ENCODE data around the gene SNAP91. TPM values are rescaled to one million over a fixed set of nuclear protein-coding genes. Genes with fewer than 3 reads are reported as not detected.
"Not testable (repeated sequence)": the region's sequence is repeated elsewhere in the genome, so short reads cannot be mapped to it uniquely, and the experiment has no call there.

Gene SNAP91
- total RNA-seq, 1 donor, result not detected

DNA sequence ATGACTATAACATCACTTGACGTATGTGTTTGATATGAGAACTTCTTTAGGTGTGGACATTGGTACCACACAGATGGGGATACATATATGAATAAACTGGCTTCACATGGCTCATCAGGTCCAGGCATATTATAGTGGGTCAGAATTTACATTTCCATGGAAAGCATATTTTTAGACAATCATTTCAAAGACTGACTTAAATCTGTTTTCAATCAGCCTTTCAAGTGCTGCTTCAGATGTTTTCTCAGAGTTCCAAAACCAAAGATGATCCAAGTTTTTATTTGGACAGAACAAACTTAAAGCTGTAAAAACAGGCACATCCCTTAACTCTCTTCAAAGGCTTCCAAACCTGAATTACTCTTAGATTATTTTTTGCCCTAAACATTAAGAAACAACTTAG, 108.4 kb downstream of the SNAP91 start:
- H3K4me1 ChIP-seq (ENCODE audit: insufficient read depth, low read length), result no peaks in the 10 kb centered on the region
- no peak overlapping the region for H3K4me3 ChIP-seq (ENCODE audit: low read length)
- no peaks in the 10 kb centered on the region for H3K27me3 ChIP-seq (ENCODE audit: insufficient read depth, low read length)
- no peaks in the 10 kb centered on the region for H3K9me3 ChIP-seq (ENCODE audit: low read depth, low read length)

GRCh38 chr6:83597511-83597910, 111.4 kb downstream of the SNAP91 start:
- Histone ChIP-seq H3K27me3 (ENCODE audit: insufficient read depth, low read length) (no peaks in the 10 kb centered on the region), H3K4me1 (ENCODE audit: insufficient read depth, low read length) (no peaks in the 10 kb centered on the region), H3K4me3 (ENCODE audit: low read length) (no peak overlapping the region), H3K9me3 (ENCODE audit: low read depth, low read length) (no peaks in the 10 kb centered on the region)

DNA sequence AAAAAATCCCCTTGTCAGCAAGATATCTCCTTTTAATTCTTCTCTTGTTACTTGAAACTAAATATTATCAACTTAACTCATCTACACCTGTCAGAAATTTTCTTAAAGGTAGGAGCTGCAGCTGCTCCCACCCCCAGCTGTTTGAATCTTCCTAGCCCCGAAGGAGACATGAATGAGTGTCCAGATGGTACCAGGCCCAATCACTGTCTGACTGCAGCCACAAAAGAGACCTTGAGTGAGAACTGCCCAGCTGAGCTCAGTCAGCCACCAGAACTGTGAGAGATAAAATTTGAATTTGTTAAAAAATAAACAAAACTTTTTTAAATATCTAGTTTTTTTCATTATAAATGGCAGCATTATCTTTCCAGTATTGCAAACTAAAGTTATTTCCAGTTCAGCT, 111.8 kb downstream of the SNAP91 start:
- Histone ChIP-seq H3K27me3 (ENCODE audit: insufficient read depth, low read length) (no peaks in the 10 kb centered on the region), H3K4me1 (ENCODE audit: insufficient read depth, low read length) (no peaks in the 10 kb centered on the region), H3K4me3 (ENCODE audit: low read length) (no peak overlapping the region), H3K9me3 (ENCODE audit: low read depth, low read length) (no peaks in the 10 kb centered on the region)

- no peaks in the 10 kb centered on the region for H3K27me3 ChIP-seq (ENCODE audit: insufficient read depth, low read length)
- H3K4me1 ChIP-seq (ENCODE audit: insufficient read depth, low read length), result peaks cover 8% of the 10 kb centered on the region
- no peaks in the 10 kb centered on the region for H3K9me3 ChIP-seq (ENCODE audit: low read depth, low read length)
- no peak overlapping the region for H3K4me3 ChIP-seq (ENCODE audit: low read length)
Observed at GRCh38 chr6:83594941-83595340, 114.0 kb downstream of the SNAP91 start.

DNA sequence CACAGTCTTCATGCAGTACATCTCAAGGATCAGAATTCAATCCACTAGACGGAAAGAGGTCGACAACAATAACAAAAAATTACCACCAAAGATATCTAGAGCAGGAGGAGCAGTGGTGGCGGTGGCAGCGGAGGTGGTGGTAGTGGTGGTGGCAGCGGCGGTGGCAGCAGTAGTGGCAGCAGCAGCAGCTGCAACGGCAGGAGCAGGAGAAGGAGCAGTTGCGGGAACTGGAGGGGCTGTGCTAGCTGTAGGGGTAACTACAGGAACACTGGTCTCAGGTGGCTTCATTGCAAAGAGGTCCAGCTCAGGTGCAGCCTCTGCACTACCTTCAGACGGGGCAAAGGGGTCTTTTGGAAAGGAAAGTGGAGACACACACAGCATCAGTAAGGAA, 115.5 kb downstream of the SNAP91 start:
- H3K4me1 ChIP-seq (ENCODE audit: insufficient read depth, low read length), result peaks cover 12% of the 10 kb centered on the region
- H3K4me3 ChIP-seq (ENCODE audit: low read length), result no peak overlapping the region

GRCh38 chr6:83592770-83593394, 116.0 kb downstream of the SNAP91 start:
- no peaks in the 10 kb centered on the region for H3K9me3 ChIP-seq (ENCODE audit: low read depth, low read length)
- peaks cover 12% of the 10 kb centered on the region for H3K4me1 ChIP-seq (ENCODE audit: insufficient read depth, low read length)
- no peaks in the 10 kb centered on the region for H3K27me3 ChIP-seq (ENCODE audit: insufficient read depth, low read length)
- H3K4me3 ChIP-seq (ENCODE audit: low read length), result no peak overlapping the region

More for the DNA sequence above, 115.5 kb downstream of the SNAP91 start:
- no peaks in the 10 kb centered on the region for H3K27me3 ChIP-seq (ENCODE audit: insufficient read depth, low read length)
- H3K9me3 ChIP-seq (ENCODE audit: low read depth, low read length), result no peaks in the 10 kb centered on the region

GRCh38 chr6:83590416-83590815, 118.5 kb downstream of the SNAP91 start:
- H3K27me3 ChIP-seq (ENCODE audit: insufficient read depth, low read length), result no peaks in the 10 kb centered on the region
- H3K4me1 ChIP-seq (ENCODE audit: insufficient read depth, low read length), result peaks cover 12% of the 10 kb centered on the region
- no peaks in the 10 kb centered on the region for H3K9me3 ChIP-seq (ENCODE audit: low read depth, low read length)
- no peak overlapping the region for H3K4me3 ChIP-seq (ENCODE audit: low read length)

DNA sequence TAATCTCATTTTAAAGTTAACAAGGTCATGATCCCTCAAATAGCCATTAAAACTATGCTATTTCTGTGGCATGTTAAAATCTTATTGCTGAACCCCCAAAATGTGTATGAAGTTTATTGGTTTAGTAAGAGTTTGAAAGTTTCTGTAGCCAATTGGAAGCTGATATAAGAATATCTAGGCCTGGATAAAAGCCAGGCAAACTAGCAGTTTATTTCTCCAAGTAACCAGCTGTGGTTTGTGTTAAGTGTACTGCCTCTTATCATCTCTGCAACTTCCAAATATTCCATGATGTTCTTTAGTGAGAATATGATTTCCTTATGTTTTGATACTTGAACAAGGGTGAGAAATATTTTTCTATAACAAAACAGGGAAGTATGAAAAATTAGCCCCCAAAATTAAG, 119.8 kb downstream of the SNAP91 start:
- Histone ChIP-seq H3K4me3 (ENCODE audit: low read length) (no peak overlapping the region), H3K4me1 (ENCODE audit: insufficient read depth, low read length) (peaks cover 12% of the 10 kb centered on the region), H3K9me3 (ENCODE audit: low read depth, low read length) (no peaks in the 10 kb centered on the region), H3K27me3 (ENCODE audit: insufficient read depth, low read length) (no peaks in the 10 kb centered on the region)

GRCh38 chr6:83578057-83578456, 130.8 kb downstream of the SNAP91 start:
- no peaks in the 10 kb centered on the region for H3K27me3 ChIP-seq (ENCODE audit: insufficient read depth, low read length)
- no peaks in the 10 kb centered on the region for H3K9me3 ChIP-seq (ENCODE audit: low read depth, low read length)
- no peaks in the 10 kb centered on the region for H3K4me1 ChIP-seq (ENCODE audit: insufficient read depth, low read length)
- no peak overlapping the region for H3K4me3 ChIP-seq (ENCODE audit: low read length)

GRCh38 chr6:83574783-83575182, 134.1 kb downstream of the SNAP91 start:
- Histone ChIP-seq H3K9me3 (ENCODE audit: low read depth, low read length) (no peaks in the 10 kb centered on the region), H3K27me3 (ENCODE audit: insufficient read depth, low read length) (no peaks in the 10 kb centered on the region), H3K4me1 (ENCODE audit: insufficient read depth, low read length) (no peaks in the 10 kb centered on the region), H3K4me3 (ENCODE audit: low read length) (no peak overlapping the region)

GRCh38 chr6:83571663-83572185, 137.2 kb downstream of the SNAP91 start:
- H3K9me3 ChIP-seq (ENCODE audit: low read depth, low read length), result not testable (repeated sequence)

GRCh38 chr6:83558975-83559374, 149.9 kb downstream of the SNAP91 start:
- H3K27me3 ChIP-seq (ENCODE audit: insufficient read depth, low read length), result peaks cover 3% of the 10 kb centered on the region
- no peaks in the 10 kb centered on the region for H3K9me3 ChIP-seq (ENCODE audit: low read depth, low read length)
- H3K4me3 ChIP-seq (ENCODE audit: low read length), result no peak overlapping the region
- no peaks in the 10 kb centered on the region for H3K4me1 ChIP-seq (ENCODE audit: insufficient read depth, low read length)

More at GRCh38 chr6:83571663-83572185, 137.2 kb downstream of the SNAP91 start:
- not testable (repeated sequence) for H3K27me3 ChIP-seq (ENCODE audit: insufficient read depth, low read length); H3K4me1 ChIP-seq (ENCODE audit: insufficient read depth, low read length); H3K4me3 ChIP-seq (ENCODE audit: low read length)

GRCh38 chr6:83556871-83557270, 152.0 kb downstream of the SNAP91 start:
- H3K9me3 ChIP-seq (ENCODE audit: low read depth, low read length), result no peaks in the 10 kb centered on the region
- H3K27me3 ChIP-seq (ENCODE audit: insufficient read depth, low read length), result no peaks in the 10 kb centered on the region

GRCh38 chr6:83551748-83552147, 157.2 kb downstream of the SNAP91 start:
- not testable (repeated sequence) for H3K27me3 ChIP-seq (ENCODE audit: insufficient read depth, low read length); H3K9me3 ChIP-seq (ENCODE audit: low read depth, low read length); H3K4me3 ChIP-seq (ENCODE audit: low read length); H3K4me1 ChIP-seq (ENCODE audit: insufficient read depth, low read length)

More at GRCh38 chr6:83556871-83557270, 152.0 kb downstream of the SNAP91 start:
- H3K4me3 ChIP-seq (ENCODE audit: low read length), result no peak overlapping the region
- H3K4me1 ChIP-seq (ENCODE audit: insufficient read depth, low read length), result no peaks in the 10 kb centered on the region

DNA sequence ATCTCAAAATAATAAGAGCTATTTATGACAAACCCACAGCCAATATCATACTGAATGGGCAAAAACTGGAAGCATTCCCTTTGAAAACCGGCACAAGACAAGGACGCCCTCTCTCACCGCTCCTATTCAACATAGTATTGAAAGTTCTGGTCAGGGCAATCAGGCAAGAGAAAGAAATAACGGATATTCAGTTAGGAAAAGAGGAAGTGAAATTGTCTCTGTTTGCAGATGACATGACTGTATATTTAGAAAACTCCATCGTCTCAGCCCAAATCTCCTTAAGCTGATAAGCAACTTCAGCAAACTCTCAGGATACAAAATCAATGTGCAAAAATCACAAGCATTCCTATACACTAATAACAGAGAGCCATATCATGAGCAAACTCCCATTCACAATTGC, 158.4 kb downstream of the SNAP91 start:
- not testable (repeated sequence) for H3K27me3 ChIP-seq (ENCODE audit: insufficient read depth, low read length); H3K4me1 ChIP-seq (ENCODE audit: insufficient read depth, low read length); H3K9me3 ChIP-seq (ENCODE audit: low read depth, low read length); H3K4me3 ChIP-seq (ENCODE audit: low read length)

DNA sequence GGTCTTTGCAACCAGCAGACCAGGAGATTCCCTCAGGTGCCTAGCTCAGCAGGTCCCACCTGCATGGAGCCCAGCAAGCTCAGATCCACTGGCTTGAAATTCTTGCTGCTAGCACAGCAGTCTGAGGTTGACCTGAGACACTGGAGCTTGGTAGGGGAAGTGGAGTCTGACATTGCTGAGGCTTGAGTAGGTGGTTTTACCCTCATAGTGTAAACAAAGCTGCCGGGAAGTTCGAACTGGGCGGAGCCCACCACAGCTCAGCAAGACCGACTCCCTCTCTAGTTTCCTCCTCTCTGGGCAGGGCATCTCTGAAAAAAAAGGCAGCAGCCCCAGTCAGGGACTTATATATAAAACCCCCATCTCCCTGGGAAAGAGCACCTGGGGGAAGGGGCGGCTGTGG, 162.3 kb downstream of the SNAP91 start:
- Histone ChIP-seq H3K27me3 (ENCODE audit: insufficient read depth, low read length) (no peaks in the 10 kb centered on the region), H3K4me3 (ENCODE audit: low read length) (no peak overlapping the region), H3K4me1 (ENCODE audit: insufficient read depth, low read length) (peaks cover 8% of the 10 kb centered on the region), H3K9me3 (ENCODE audit: low read depth, low read length) (no peaks in the 10 kb centered on the region)

Data from mononuclear cell (primary cell).